NCI-H82 treated with DMSO at 0.1 percent for 48 hours (cell line): ENCODE measurements around the gene CCDC187.

Experiments used
- DNase-seq: peaks from one replicate; lab custom pipeline; 2025; ENCODE audit not compliant: unreplicated experiment; lab: John Stamatoyannopoulos, UW

Gene CCDC187

GRCh38 chr9:136313111-136314055 is 9.5 kb upstream of the CCDC187 start:
- DNase-seq, result no peak

- DNase-seq, result no peak
These were observed 8.5 kb upstream of the CCDC187 start for GRCh38 chr9:136312436-136312835.

GRCh38 chr9:136312009-136312375 is 8.1 kb upstream of the CCDC187 start:
- DNase-seq, result no peak

- DNase-seq, result no peak
These were observed 7.4 kb upstream of the CCDC187 start for GRCh38 chr9:136311051-136312008.

GRCh38 chr9:136310273-136311030 is 6.6 kb upstream of the CCDC187 start:
- no peak for DNase-seq

GRCh38 chr9:136309806-136310220 is 5.9 kb upstream of the CCDC187 start:
- no peak for DNase-seq

- no peak for DNase-seq
These were observed 5.4 kb upstream of the CCDC187 start for GRCh38 chr9:136309101-136309801.

GRCh38 chr9:136308702-136309053 is 4.8 kb upstream of the CCDC187 start:
- DNase-seq, result no peak

- DNase-seq, result no peak
These were observed 4.3 kb upstream of the CCDC187 start for GRCh38 chr9:136308006-136308701.

- no peak for DNase-seq
These were observed 3.4 kb upstream of the CCDC187 start for GRCh38 chr9:136307215-136307750.

GRCh38 chr9:136306211-136307208 is 2.6 kb upstream of the CCDC187 start:
- DNase-seq, result no peak

- no peak for DNase-seq
These were observed 1.9 kb upstream of the CCDC187 start for GRCh38 chr9:136305804-136306203.

GRCh38 chr9:136304981-136305380 is 1.1 kb upstream of the CCDC187 start:
- DNase-seq, result no peak

GRCh38 chr9:136304456-136304855 is 562 bp upstream of the CCDC187 start:
- no peak for DNase-seq

GRCh38 chr9:136303066-136303824 is 649 bp downstream of the CCDC187 start:
- DNase-seq, result no peak

GRCh38 chr9:136302527-136302926 is 1.4 kb downstream of the CCDC187 start:
- no peak for DNase-seq

GRCh38 chr9:136300866-136301265 is 3.0 kb downstream of the CCDC187 start:
- no peak for DNase-seq
